HG03025 (cell line): ENCODE results near the gene MC2R.
A peak's percentile ranks its signal among the peaks of the same experiment; 100 is the strongest.
"Not testable (repeated sequence)": the region's sequence is repeated elsewhere in the genome, so short reads cannot be mapped to it uniquely, and the experiment has no call there.

Experiments used
- ATAC-seq: cut with Tn5 transposase; IDR thresholded peaks from one replicate; pipeline ENCODE4 v1.9.1; 2021; ENCODE audit warnings: mild to moderate bottlenecking, moderate library complexity; ENCODE audit not compliant: unreplicated experiment, low FRiP score

Gene MC2R

GRCh38 chr18:13894531-13894930, 20.8 kb downstream of the MC2R start:
- ATAC-seq = no peak

GRCh38 chr18:13893418-13893760, 21.9 kb downstream of the MC2R start:
- peak; percentile 97 for ATAC-seq

DNA sequence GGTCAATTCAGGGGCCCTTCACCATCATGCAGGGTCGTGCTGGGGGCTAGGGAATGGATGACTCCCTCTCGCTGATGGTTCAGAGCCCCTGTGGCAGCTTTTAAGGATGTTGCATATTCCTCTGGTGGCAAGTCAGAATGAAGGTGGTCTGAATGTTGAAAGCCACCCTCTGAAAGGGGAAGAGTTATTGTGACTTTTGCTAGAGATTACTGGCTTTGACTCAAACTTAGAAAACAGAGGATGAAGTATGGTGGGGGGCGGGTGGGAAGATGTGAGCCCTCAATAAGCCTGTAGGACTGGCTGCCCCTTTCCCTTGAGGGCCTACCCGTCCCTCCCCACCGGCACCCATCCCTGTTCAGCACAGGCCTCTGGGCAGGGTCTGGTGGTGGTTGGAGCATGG, 23.2 kb downstream of the MC2R start:
- no peak for ATAC-seq

DNA sequence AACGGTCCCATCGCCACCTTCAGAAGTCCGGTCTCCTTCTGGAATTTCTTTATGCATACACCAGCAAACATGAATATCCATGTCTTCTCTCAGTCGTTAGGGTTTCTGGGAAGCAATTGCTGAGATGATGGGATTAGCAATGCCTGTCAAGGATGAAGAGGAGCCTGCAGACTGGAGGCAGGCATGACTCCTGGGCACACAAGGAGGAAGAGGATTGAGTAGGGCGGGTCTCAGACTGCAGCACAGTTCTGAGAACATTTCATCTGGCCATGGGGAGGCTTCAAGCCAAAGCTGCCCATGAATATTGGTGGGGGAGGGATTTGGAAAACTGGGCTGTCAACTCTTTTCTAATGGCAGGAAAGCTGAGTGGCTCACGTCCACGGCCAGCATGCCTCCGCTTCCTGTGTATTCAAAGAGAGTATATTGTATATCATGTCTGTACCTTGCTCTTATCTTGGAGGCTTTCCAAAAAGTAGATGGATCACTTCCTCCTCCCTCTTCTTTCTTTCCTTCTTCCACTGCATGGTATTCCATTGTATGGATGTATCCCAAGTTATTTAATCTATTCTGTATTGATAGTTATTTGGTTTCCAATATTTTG, 24.5 kb downstream of the MC2R start:
- ATAC-seq = no peak

- no peak for ATAC-seq
These were observed 25.7 kb downstream of the MC2R start for GRCh38 chr18:13889671-13890070.

GRCh38 chr18:13888191-13888716, 27.1 kb downstream of the MC2R start:
- no peak for ATAC-seq

- no peak for ATAC-seq
These were observed 30.3 kb downstream of the MC2R start for GRCh38 chr18:13885009-13885408.

DNA sequence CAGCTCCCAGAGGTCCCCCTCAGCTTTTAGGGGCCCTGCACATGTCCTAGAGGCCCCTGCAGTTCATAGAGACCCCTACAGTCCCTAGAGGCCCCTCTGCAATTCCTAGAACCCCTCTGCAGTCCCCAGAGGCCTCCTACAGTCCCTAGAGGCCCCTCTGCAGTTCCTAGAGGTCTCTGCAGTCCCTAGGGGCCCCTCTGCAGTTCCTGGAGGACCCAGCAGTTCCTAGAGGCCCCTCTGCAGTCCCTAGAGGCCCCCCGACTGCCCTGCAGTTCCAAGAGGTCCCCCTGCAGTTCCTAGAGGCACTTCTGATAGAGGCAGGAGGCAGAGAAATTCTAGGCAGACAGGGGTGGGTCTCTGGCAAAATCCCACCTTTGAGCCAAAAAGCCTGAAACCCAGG, 35.4 kb downstream of the MC2R start:
- ATAC-seq = no peak

DNA sequence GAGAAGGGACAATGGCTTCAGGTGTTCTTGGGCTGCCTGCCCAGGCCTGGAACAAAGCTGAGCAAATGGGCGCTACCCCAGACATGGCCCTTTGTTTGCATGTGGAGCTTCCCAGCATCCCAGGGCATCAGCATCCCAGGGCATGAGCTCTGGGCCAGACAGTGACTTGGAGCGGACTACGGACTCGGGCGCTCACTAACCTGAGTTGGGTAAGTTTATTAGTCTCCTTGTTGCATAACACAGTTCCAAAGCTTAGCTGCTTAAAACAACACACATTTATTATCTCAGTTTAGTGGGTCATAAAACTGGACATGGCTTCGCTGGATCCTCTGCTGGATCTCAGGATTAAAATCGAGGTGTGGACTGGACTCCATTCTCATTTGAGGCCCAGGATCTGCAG, 35.8 kb downstream of the MC2R start:
- ATAC-seq = no peak

DNA sequence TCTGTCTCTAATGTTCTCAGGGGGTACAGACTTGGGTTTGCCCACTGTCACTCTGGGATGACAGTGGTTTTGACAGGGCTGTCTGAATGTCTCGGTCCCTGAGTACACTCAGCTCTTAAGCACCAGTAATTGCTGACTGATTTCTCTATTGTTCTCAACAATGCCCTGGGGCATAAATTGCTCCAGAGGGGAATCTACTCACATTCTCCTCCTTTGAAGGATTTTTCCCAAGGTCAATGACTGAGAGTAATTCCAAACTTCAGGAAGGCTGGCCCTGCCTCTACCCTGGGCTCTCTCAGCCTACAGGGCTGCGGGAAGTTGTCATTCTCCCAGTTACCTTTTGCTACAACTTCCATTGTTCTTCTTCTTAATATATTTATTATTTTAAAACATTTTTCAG, 36.5 kb downstream of the MC2R start:
- no peak for ATAC-seq

DNA sequence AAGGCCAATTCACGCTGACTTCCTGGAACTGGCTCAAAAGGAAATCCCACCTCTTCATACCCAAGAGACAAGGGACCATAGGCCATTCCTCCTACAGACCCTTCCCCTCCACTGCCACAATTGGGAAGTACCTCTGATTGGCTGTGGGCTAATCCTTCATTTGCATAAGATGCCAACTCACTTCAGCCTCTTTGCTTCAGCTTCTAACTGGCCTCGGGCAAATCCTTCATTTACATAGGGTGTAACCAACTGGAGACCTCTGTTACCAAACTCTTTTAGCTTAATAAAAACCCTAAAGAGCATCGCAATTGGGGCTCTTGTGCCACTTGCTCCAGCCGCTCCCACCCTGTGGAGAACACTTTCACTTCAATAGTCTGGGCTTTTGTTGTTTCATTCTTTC, 38.2 kb downstream of the MC2R start:
- ATAC-seq = no peak

DNA sequence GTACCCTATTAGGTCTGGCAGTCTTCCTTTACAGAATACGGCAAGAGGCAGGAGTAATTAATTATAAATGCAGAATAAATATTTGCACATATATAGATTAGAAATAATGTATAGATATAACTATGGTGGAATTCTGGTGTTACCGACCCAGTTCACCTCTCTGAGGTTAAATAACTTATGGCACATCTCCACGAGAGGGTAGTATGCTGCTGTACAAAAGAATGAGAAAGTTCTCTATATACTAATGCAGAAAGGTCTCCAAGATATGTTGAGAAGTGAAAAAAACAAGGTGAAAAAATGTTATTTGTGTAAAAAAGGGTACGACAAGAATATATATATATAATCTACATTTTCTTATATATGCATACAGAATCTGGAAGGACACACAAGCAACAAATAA, 40.8 kb downstream of the MC2R start:
- no peak for ATAC-seq

GRCh38 chr18:13872932-13873331, 42.4 kb downstream of the MC2R start:
- no peak for ATAC-seq

GRCh38 chr18:13872373-13872772, 43.0 kb downstream of the MC2R start:
- ATAC-seq = no peak

DNA sequence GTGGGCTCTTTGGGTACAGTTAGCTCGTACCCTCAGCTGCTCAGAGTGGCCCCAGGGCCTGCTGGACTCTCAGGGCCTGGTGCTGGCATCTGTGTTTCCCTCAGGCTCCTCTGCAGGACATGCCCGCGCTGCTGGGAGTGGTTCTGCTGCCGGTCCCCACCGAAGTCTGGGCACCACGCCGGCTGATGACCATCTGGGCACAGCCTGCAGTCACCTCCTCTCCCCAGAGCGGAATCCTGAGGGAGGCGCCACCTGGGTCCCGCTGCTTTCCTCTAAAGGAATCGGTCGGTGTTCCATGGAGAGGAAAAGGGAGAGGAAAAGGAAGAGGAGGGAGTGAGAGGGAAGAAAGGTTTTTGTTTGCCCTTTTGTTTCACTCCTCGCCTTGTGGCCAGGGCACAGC, 43.6 kb downstream of the MC2R start:
- ATAC-seq = no peak

- no peak for ATAC-seq
These were observed 46.6 kb downstream of the MC2R start for GRCh38 chr18:13868501-13869271.

- ATAC-seq = not testable (repeated sequence)
These were observed 52.4 kb downstream of the MC2R start for GRCh38 chr18:13862898-13863297.

DNA sequence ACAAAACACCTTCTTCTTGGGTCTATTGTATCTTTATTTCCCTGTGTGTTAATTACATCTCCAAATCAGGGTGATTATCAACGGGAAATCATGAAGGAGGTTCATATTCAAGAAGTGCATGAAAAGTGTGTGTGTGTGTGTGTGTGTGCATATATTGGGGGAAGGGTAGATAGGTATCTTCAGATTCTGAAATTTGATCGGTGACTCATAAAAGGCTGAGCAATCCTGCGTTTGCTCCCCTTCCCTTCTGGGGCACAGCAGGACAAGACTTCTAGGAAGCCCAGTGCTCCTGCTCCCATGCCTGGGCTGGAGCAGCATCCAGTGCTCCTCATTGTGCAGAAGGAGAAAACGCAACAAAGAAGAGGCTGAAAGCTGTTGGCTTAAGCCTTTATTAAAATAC, 65.5 kb downstream of the MC2R start:
- ATAC-seq = no peak

GRCh38 chr18:13836559-13836958, 78.8 kb downstream of the MC2R start:
- no peak for ATAC-seq

DNA sequence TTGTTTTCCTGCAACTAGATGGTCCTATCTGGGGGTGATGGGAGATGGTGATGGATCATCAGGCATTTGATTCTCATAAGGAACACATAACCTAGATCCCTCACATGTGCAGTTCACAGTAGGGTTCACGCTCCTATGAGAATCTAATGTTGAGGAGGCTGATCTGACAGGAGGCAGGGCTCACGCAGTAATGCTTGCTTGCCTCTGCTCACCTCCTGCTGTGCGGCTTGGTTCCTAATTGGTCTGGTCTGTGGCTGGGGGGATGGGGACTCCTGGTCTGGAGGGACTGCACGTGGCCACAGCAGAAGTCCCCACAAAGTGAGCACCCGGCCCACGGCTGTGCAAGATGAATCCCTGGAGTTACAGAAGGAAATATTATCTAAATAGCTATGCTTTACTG, 80.1 kb downstream of the MC2R start:
- ATAC-seq = no peak

- ATAC-seq = no peak
These were observed 80.8 kb downstream of the MC2R start for GRCh38 chr18:13834496-13835015.
